K562 (cell line): Measurements from ENCODE around the gene KCNK3. TPM values are rescaled to one million over a fixed set of nuclear protein-coding genes. Genes with fewer than 3 reads are reported as not detected.

Source experiments
- ATAC-seq: fragments of 200-7000 bp; cut with Tn5 transposase; 3 replicates; pipeline ENCODE4 v1.9.1; 2020; ENCODE audit warnings: moderate library complexity
- BruUV-seq: library from RNA; stranded (reverse); fragments of 400-500 nt; replicated peaks from 2 replicates; lab custom pipeline; 2021; lab: Mats Ljungman, UMichigan
- CTCF ChIA-PET: fragments of 300-600 bp; formaldehyde crosslinking; extraction: SDS; loops from one replicate; lab custom pipeline; 2021; ENCODE audit warnings: low intra/inter-chr PET ratio; lab: Yijun Ruan, JAX
- POLR2A ChIA-PET: fragments of 300-600, 350-650 bp; sonication (Branson Sonifier 250); formaldehyde crosslinking; extraction: SDS; loops from one replicate; lab custom pipeline; 2021; ENCODE audit warnings: antibody characterized with exemption, inconsistent platforms; lab: Yijun Ruan, JAX
- DNase-seq, 4 experiments: peaks; one replicate each; pipeline versions ENCODE4 v3.0.0 to v3.0.0-alpha.2; 2011 to 2018; ENCODE audit warnings: low spot score in 3 of 4, mixed read lengths in 3 of 4; ENCODE audit errors: extremely low read depth in 1 of 4
- FAIRE-seq: peaks from 2 replicates; lab custom pipeline; 2011; peaks lifted over from hg19 to GRCh38; lab: Jason Lieb, UNC
- H2AFZ ChIP-seq: 2 replicates; pipeline ENCODE4 v1.6.0; 2011; ENCODE audit warnings: low read depth, low read length, control low read depth, inconsistent platforms
- H3K27ac ChIP-seq: fragments of 200-600 bp; 3 replicates; pipeline ENCODE4 v1.8.0; 2011; ENCODE audit warnings: low read depth, mild to moderate bottlenecking, control low read depth, inconsistent platforms, low read length, moderate library complexity, mixed read lengths; ENCODE audit errors: extremely low read depth
- H3K27me3 ChIP-seq, 2 experiments: fragments of 300-600 bp in 1 of 2; 2 replicates in 1 of 2; 3 replicates in 1 of 2; pipeline versions ENCODE4 v1.6.0 to v1.8.0; 2011; ENCODE audit warnings: inconsistent platforms in 2 of 2, low read length in 2 of 2, mild to moderate bottlenecking in 1 of 2, mixed read lengths in 1 of 2, moderate library complexity in 1 of 2; ENCODE audit not compliant: control insufficient read depth in 2 of 2, insufficient read depth in 2 of 2
- H3K36me3 ChIP-seq: fragments of 300-600 bp; 3 replicates; pipeline ENCODE4 v1.8.0; 2011; ENCODE audit warnings: mild to moderate bottlenecking, low read length, inconsistent platforms; ENCODE audit not compliant: control insufficient read depth, insufficient read depth
- H3K4me1 ChIP-seq, 2 experiments: fragments of 200-600 bp in 1 of 2; replicated peaks in 1 of 2; 2 replicates in 1 of 2; 3 replicates in 1 of 2; pipeline versions ENCODE4 v1.5.1 to v1.8.0; 2011; ENCODE audit warnings: inconsistent platforms in 2 of 2, low read length in 2 of 2, mild to moderate bottlenecking in 1 of 2, mixed read lengths in 1 of 2, moderate library complexity in 1 of 2; ENCODE audit not compliant: control insufficient read depth in 2 of 2, insufficient read depth in 2 of 2
- H3K4me2 ChIP-seq: 2 replicates; pipeline ENCODE4 v1.6.1; 2011; ENCODE audit warnings: low read length, control low read depth, inconsistent platforms, mixed read lengths; ENCODE audit not compliant: insufficient read depth
- H3K4me3 ChIP-seq: fragments of 200-600 bp; sonication (generic), shearing (Covaris generic); 2 replicates; pipeline ENCODE4 v1.5.1; 2016; ENCODE audit warnings: control low read depth, inconsistent platforms
- H3K79me2 ChIP-seq: fragments of 200-600 bp; 3 replicates; pipeline ENCODE4 v1.8.0; 2011; ENCODE audit warnings: low read length, inconsistent platforms; ENCODE audit not compliant: control insufficient read depth, insufficient read depth
- H3K9ac ChIP-seq, 2 experiments: 2 replicates each; pipeline versions ENCODE4 v1.6.0 to v1.6.1; 2011; ENCODE audit warnings: low read depth in 2 of 2, low read length in 2 of 2, control low read depth in 1 of 2, inconsistent platforms in 1 of 2, mild to moderate bottlenecking in 1 of 2, mixed read lengths in 1 of 2; ENCODE audit not compliant: insufficient read depth in 1 of 2
- H3K9me1 ChIP-seq: one replicate; pipeline ENCODE4 v1.6.0; 2011; ENCODE audit warnings: inconsistent platforms, mild to moderate bottlenecking, low read length, moderate library complexity; ENCODE audit not compliant: control insufficient read depth, insufficient read depth
- H3K9me3 ChIP-seq: replicated peaks from 2 replicates; pipeline ENCODE4 v1.5.1; 2011; ENCODE audit warnings: low read depth, low read length, inconsistent platforms; ENCODE audit not compliant: control insufficient read depth, insufficient read depth
- H4K20me1 ChIP-seq: replicated peaks from 2 replicates; pipeline ENCODE4 v1.6.1; 2011; ENCODE audit warnings: low read length, inconsistent platforms, mixed read lengths; ENCODE audit not compliant: control insufficient read depth, insufficient read depth
- CBFB ChIP-seq: sonication (generic); formaldehyde crosslinking; IDR thresholded peaks from 2 replicates; pipeline ENCODE4 v1.4.0; 2020; ENCODE audit warnings: mild to moderate bottlenecking, missing genetic modification reagents
- EGR1 ChIP-seq: fragments of 450-650 bp; conservative IDR thresholded peaks from 2 replicates; pipeline ENCODE4 v1.6.1; 2017; ENCODE audit warnings: mild to moderate bottlenecking
- MECOM ChIP-seq: fragments of 250-450 bp; sonication (Bioruptor Pico); IDR thresholded peaks from 2 replicates; pipeline ENCODE4 v1.8.0; 2022; ENCODE audit warnings: inconsistent platforms
- NELFE ChIP-seq: IDR thresholded peaks from 2 replicates; pipeline ENCODE4 v1.6.1; 2011; ENCODE audit warnings: mild to moderate bottlenecking; ENCODE audit not compliant: insufficient read depth, insufficient read length
- NONO ChIP-seq, 2 experiments: fragments of 200-400 bp in 1 of 2; fragments of 450-650 bp in 1 of 2; formaldehyde crosslinking in 1 of 2; IDR thresholded peaks; 2 replicates each; pipeline ENCODE4 v1.6.1; 2017; ENCODE audit warnings: low read depth in 2 of 2, mild to moderate bottlenecking in 2 of 2, moderate library complexity in 2 of 2, low read length in 1 of 2
- NR2C2 ChIP-seq, 2 experiments: fragments of 200-800 bp in 1 of 2; sonication (Bioruptor generic) in 1 of 2; sonication (generic) in 1 of 2; formaldehyde crosslinking in 1 of 2; IDR thresholded peaks; 2 replicates each; pipeline versions ENCODE4 v1.6.1 to v1.8.0; 2016 to 2022; ENCODE audit warnings: mild to moderate bottlenecking in 1 of 2, missing compliant biosample characterization in 1 of 2, missing genetic modification characterization in 1 of 2, missing genetic modification reagents in 1 of 2
- POLR2G ChIP-seq: fragments of 200-400 bp; formaldehyde crosslinking; IDR thresholded peaks from 2 replicates; pipeline ENCODE4 v1.6.1; 2017; ENCODE audit warnings: low read depth, mild to moderate bottlenecking, antibody characterized with exemption, low read length, moderate library complexity
- SREBF1 ChIP-seq: fragments of 150-350 bp; IDR thresholded peaks from 2 replicates; pipeline ENCODE4 v1.6.1; 2014; ENCODE audit warnings: antibody characterized with exemption, low read depth, low read length, borderline replicate concordance
- TOE1 ChIP-seq, 2 experiments: fragments of 450-650 bp in 1 of 2; sonication (generic) in 1 of 2; formaldehyde crosslinking in 1 of 2; IDR thresholded peaks; 2 replicates each; pipeline versions ENCODE4 v1.7.1 to v1.8.0; 2016 to 2022; ENCODE audit warnings: borderline replicate concordance in 2 of 2, mild to moderate bottlenecking in 2 of 2, antibody characterized with exemption in 1 of 2, inconsistent platforms in 1 of 2, low read depth in 1 of 2, missing genetic modification reagents in 1 of 2, moderate library complexity in 1 of 2
- ZFP36 ChIP-seq: fragments of 150-350 bp; IDR thresholded peaks from 2 replicates; pipeline ENCODE4 v1.6.1; 2018; ENCODE audit warnings: low read length, low read depth; ENCODE audit not compliant: partially characterized antibody
- ZNF175 ChIP-seq: fragments of 200-800 bp; sonication (Bioruptor generic); IDR thresholded peaks from 2 replicates; pipeline ENCODE4 v1.6.1; 2016; ENCODE audit warnings: low read depth, mild to moderate bottlenecking, missing genetic modification characterization, missing compliant biosample characterization
- ZNF232 ChIP-seq: sonication (generic); formaldehyde crosslinking; IDR thresholded peaks from 2 replicates; pipeline ENCODE4 v1.8.0; 2022; ENCODE audit warnings: mild to moderate bottlenecking, missing genetic modification reagents
- WGBS: fragments of 100-300 bp; shearing (Covaris generic); methylation state at CpG from one replicate; pipeline ENCODE4 v1.1.6; 2016; ENCODE audit warnings: low coverage, mixed read lengths; ENCODE audit not compliant: insufficient coverage; ENCODE audit errors: missing lambda C conversion rate; 5-methylcytosine and 5-hydroxymethylcytosine counted together
- in situ Hi-C: fragments of 300-500 bp; cut with MboI; formaldehyde crosslinking; loops from 4 replicates; pipeline ENCODE4 v1.15.0; 2018; ENCODE audit warnings: inconsistent platforms, mixed read lengths
- intact Hi-C: fragments of 100-400 bp; cut with micrococcal nuclease; formaldehyde crosslinking; loops from 2 replicates; pipeline ENCODE4 v1.14.2; 2022
- polyA plus RNA-seq, 8 experiments: library from polyadenylated mRNA; depleted of rRNA in 4 of 8; stranded (reverse) in 5 of 8; unstranded in 3 of 8; fragments of >200 nt; fragmentation: Nextera tagmentation in 2 of 8; fragmentation: Illumina TruSeq in 1 of 8; extraction: Ambion mirVana in 2 of 8; extraction: Trizol in 1 of 8; gene quantifications; 2 replicates each; pipeline versions ENCODE4 v1.2.1 to v1.2.3, GENCODE V29; 2011 to 2014; ENCODE audit warnings: inconsistent platforms in 1 of 8, missing spikeins in 1 of 8
- total RNA-seq, 7 experiments: library from RNA; depleted of rRNA in 6 of 7; stranded (reverse); fragments of >200 nt in 6 of 7; fragmentation: Illumina TruSeq in 2 of 7; extraction: Trizol in 2 of 7; gene quantifications; 2 replicates each; pipeline versions ENCODE4 v1.2.1 to v1.2.3, GENCODE V29; 2011 to 2021; ENCODE audit warnings: low replicate concordance in 1 of 7
- TF ChIP-seq, protein P1 (sequence below), 3 experiments: IDR thresholded peaks in 2 of 3; conservative IDR thresholded peaks in 1 of 3; 2 replicates each; pipeline ENCODE4 v1.5.1; 2011 to 2012; ENCODE audit warnings: low read length in 3 of 3, mild to moderate bottlenecking in 3 of 3, control low read depth in 2 of 3, improper control_type of control experiment in 1 of 3, inconsistent platforms in 1 of 3, low read depth in 1 of 3, mixed read lengths in 1 of 3, moderate library complexity in 1 of 3; ENCODE audit not compliant: insufficient read depth in 2 of 3
- TF ChIP-seq, protein P2 (sequence below), 2 experiments: fragments of 450-650 bp in 1 of 2; IDR thresholded peaks; 2 replicates each; pipeline ENCODE4 v1.6.1; 2011 to 2017; ENCODE audit warnings: low read depth in 2 of 2, antibody characterized with exemption in 1 of 2, borderline replicate concordance in 1 of 2, low read length in 1 of 2, mild to moderate bottlenecking in 1 of 2, mixed read lengths in 1 of 2; ENCODE audit not compliant: control insufficient read depth in 1 of 2

Gene KCNK3
- total and polyA plus RNA-seq, 9 of the 15 experiments (the other 6 are each of a cell fraction or from before 2014, with no cell fraction given), result 0.01 to 0.20 (median 0.07) TPM; not detected in 5

DNA sequence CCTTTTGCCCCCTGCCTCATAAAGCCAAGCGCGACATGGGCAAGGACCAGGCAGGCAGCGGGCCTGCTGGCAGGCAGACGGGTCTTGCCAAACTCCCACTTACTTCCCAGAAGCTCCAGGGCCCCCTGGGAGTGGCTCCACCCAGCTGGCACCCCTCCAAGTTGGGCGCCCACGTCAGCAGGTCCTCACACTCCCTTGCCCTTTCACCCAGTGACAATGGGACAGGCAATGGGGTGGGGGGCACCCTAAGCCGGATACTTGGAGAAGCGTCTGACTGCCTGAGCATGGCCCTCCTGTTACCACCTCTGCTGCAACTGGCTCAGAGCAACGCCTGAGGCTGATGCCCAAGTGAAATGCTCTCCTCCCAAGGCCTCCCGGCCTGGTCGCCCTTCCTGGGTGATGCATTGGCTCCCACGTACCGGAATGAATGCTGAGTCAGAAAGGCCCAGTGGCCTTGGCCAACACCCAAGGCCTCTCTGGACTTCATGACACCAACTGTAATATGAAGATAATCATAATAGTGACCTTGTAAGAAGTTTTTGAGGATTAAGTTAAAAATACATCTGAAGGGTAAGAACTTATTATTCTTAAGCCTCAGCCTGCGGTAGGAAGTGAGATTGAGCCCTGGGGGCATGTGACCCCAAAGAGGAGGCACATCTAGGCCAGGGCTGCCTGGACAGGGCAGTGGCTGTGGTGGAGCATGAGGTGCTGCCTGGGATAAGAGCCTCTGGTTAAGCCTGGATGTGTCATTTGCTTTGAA, 31.6 kb downstream of the KCNK3 start:
- peak overlapping the region; percentile 76 for H3K27ac ChIP-seq
- in situ Hi-C loops, result no loop called here
- intact Hi-C loops, result no loop called here
- H3K9me1 ChIP-seq, result no peaks in the 10 kb centered on the region
- peak overlapping the region; percentile 7; the same call in 1 of the 2 replicates for H3K4me2 ChIP-seq
- H3K36me3 ChIP-seq, result no peaks in the 10 kb centered on the region
- H2AFZ ChIP-seq, result peak overlapping the region; percentile 68
- H4K20me1 ChIP-seq, result no peaks in the 10 kb centered on the region
- ChIA-PET POLR2A (interaction anchor here (1.3 kb wide), 1 partner anchor 9 kb away, joined by 3 read pairs; no protein-coding TSS in a partner anchor), CTCF (no interaction called here)
- DNase-seq (peak; percentile 82 to 86 (median 83)), FAIRE-seq (peak; percentile 95), ATAC-seq (peak; percentile 85)
- no peaks in the 10 kb centered on the region for H3K9me3 ChIP-seq
- H3K79me2 ChIP-seq, result no peaks in the 10 kb centered on the region
- no peak overlapping the region for H3K4me3 ChIP-seq
- H3K9ac ChIP-seq, result peak overlapping the region; percentile 29 to 84
- H3K4me1 ChIP-seq, result peaks cover 15 to 46% of the 10 kb centered on the region in 2 experiments
- no peaks in the 10 kb centered on the region for H3K27me3 ChIP-seq
- 10% methylated on average over 12 of the region's 14 CpGs for WGBS
- no TSS peak for BruUV-seq
- TF ChIP-seq CBFB, result peak; percentile 53; the same call in 1 of the 2 replicates
- TF ChIP-seq ZFP36, result peak; percentile 90
- 0 out of 2 replicates have a peak, but pooled peaks have one; percentile 30 for TF ChIP-seq POLR2G
- 0 out of 2 replicates have a peak, but pooled peaks have one; percentile 23 for TF ChIP-seq TOE1 (IDR thresholded peaks at IDR 0.05; ENCODE audit: borderline replicate concordance)
- TF ChIP-seq TOE1 (CRISPR knock-in tag; IDR thresholded peaks at IDR 0.05; ENCODE audit: borderline replicate concordance, low read depth), result no peak
- TF ChIP-seq, protein P1, sequence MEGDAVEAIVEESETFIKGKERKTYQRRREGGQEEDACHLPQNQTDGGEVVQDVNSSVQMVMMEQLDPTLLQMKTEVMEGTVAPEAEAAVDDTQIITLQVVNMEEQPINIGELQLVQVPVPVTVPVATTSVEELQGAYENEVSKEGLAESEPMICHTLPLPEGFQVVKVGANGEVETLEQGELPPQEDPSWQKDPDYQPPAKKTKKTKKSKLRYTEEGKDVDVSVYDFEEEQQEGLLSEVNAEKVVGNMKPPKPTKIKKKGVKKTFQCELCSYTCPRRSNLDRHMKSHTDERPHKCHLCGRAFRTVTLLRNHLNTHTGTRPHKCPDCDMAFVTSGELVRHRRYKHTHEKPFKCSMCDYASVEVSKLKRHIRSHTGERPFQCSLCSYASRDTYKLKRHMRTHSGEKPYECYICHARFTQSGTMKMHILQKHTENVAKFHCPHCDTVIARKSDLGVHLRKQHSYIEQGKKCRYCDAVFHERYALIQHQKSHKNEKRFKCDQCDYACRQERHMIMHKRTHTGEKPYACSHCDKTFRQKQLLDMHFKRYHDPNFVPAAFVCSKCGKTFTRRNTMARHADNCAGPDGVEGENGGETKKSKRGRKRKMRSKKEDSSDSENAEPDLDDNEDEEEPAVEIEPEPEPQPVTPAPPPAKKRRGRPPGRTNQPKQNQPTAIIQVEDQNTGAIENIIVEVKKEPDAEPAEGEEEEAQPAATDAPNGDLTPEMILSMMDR (IDR thresholded peaks at IDR 0.05 in 2 of 3, conservative IDR thresholded peaks at IDR 0.05 in 1 of 3; ENCODE audit: insufficient read depth in 2 of 3, low read depth in 1 of 3, low read length in 3 of 3), result no peak
- no peak for TF ChIP-seq NONO (IDR thresholded peaks at IDR 0.05; ENCODE audit: low read depth in 2 of 2, low read length in 1 of 2)
- peak; percentile 72 for TF ChIP-seq EGR1
- no peak for TF ChIP-seq ZNF232 (CRISPR knock-in tag)
- TF ChIP-seq NELFE, result no peak
- TF ChIP-seq ZNF175 (CRISPR knock-in tag), result 0 out of 2 replicates have a peak, but pooled peaks have one; percentile 66
- no peak for TF ChIP-seq NR2C2 (CRISPR knock-in tag; IDR thresholded peaks at IDR 0.05)
- TF ChIP-seq NR2C2 (tag; IDR thresholded peaks at IDR 0.05), result peak; percentile 86
- TF ChIP-seq MECOM (CRISPR knock-in tag), result 0 out of 2 replicates have a peak, but pooled peaks have one; percentile 35
- TF ChIP-seq, protein P2, sequence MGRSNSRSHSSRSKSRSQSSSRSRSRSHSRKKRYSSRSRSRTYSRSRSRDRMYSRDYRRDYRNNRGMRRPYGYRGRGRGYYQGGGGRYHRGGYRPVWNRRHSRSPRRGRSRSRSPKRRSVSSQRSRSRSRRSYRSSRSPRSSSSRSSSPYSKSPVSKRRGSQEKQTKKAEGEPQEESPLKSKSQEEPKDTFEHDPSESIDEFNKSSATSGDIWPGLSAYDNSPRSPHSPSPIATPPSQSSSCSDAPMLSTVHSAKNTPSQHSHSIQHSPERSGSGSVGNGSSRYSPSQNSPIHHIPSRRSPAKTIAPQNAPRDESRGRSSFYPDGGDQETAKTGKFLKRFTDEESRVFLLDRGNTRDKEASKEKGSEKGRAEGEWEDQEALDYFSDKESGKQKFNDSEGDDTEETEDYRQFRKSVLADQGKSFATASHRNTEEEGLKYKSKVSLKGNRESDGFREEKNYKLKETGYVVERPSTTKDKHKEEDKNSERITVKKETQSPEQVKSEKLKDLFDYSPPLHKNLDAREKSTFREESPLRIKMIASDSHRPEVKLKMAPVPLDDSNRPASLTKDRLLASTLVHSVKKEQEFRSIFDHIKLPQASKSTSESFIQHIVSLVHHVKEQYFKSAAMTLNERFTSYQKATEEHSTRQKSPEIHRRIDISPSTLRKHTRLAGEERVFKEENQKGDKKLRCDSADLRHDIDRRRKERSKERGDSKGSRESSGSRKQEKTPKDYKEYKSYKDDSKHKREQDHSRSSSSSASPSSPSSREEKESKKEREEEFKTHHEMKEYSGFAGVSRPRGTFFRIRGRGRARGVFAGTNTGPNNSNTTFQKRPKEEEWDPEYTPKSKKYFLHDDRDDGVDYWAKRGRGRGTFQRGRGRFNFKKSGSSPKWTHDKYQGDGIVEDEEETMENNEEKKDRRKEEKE (IDR thresholded peaks at IDR 0.05; ENCODE audit: borderline replicate concordance in 1 of 2, control insufficient read depth in 1 of 2, low read depth in 2 of 2, low read length in 1 of 2), result no peak
- TF ChIP-seq SREBF1, result no peak
